Measurements from ENCODE around the gene ATG4B. TPM values are rescaled to one million over a fixed set of nuclear protein-coding genes. Genes with fewer than 3 reads are reported as not detected.
A peak's percentile ranks its signal among the peaks of the same experiment; 100 is the strongest.

ATG4B gene
- total and polyA plus RNA-seq, 7 experiments from 2014 or later: 49.7 to 131 (median 91.5) TPM

- H3K27me3 Mint-ChIP-seq: no peaks in the 10 kb centered on the region
- Histone ChIP-seq H3K36me3 (ENCODE audit: control insufficient read depth in 2 of 3, insufficient read depth in 3 of 3, low read length in 3 of 3) (peaks cover 1 to 6% (median 2%) of the 10 kb centered on the region in 3 experiments), H3K4me1 (ENCODE audit: control insufficient read depth in 2 of 2, insufficient read depth in 2 of 2, low read length in 2 of 2) (peaks cover 14 to 17% of the 10 kb centered on the region in 2 donors), H3K27ac (ENCODE audit: low read depth, low read length) (peak overlapping the region; percentile 61), H3K4me3 (ENCODE audit: low read length) (no peak overlapping the region), H3K27me3 (ENCODE audit: control insufficient read depth in 2 of 2, insufficient read depth in 2 of 2, low read length in 2 of 2) (no peaks in the 10 kb centered on the region), H3K9me3 (ENCODE audit: control insufficient read depth in 2 of 3, low read length in 3 of 3) (no peaks in the 10 kb centered on the region)
- no peak for DNase-seq
- intact Hi-C loops (cut with micrococcal nuclease): loop anchor here (2.0 to 10.0 kb wide), 4 partner anchors 92 to 1046 kb away; partner anchors contain the start of genes DUSP28 (in 2 of the 2), RNPEPL1 (in 2 of the 2) and ING5 (in 1 of the 2)
- CTCF ChIA-PET: interaction anchor here (0.6 to 1.6 kb wide), 2 partner anchors 27 to 1085 kb away, joined by 3 to 5 read pairs; partner anchors contain the start of gene ATG4B
- no peaks in the 10 kb centered on the region for H3K9me3 Mint-ChIP-seq
- POLR2A ChIA-PET: interaction anchor here (0.5 kb wide), 1 partner anchor 1593 kb away, joined by 3 read pairs; no protein-coding TSS in a partner anchor
- peaks cover 18 to 40% (median 31%) of the 10 kb centered on the region in 7 donors for H3K4me1 Mint-ChIP-seq
- peaks cover 0 to 12% (median 0%) of the 10 kb centered on the region in 5 donors for H3K36me3 Mint-ChIP-seq
- peak overlapping the region in 4 of 9 donors; percentile 18 to 88 (median 72) for H3K27ac Mint-ChIP-seq
- peak overlapping the region in 8 of 10 donors; percentile 44 to 78 (median 63) for H3K4me3 Mint-ChIP-seq
- no peak for ATAC-seq
Observed at GRCh38 chr2:241611062-241611461, 26.4 kb upstream of the ATG4B start.

DNA sequence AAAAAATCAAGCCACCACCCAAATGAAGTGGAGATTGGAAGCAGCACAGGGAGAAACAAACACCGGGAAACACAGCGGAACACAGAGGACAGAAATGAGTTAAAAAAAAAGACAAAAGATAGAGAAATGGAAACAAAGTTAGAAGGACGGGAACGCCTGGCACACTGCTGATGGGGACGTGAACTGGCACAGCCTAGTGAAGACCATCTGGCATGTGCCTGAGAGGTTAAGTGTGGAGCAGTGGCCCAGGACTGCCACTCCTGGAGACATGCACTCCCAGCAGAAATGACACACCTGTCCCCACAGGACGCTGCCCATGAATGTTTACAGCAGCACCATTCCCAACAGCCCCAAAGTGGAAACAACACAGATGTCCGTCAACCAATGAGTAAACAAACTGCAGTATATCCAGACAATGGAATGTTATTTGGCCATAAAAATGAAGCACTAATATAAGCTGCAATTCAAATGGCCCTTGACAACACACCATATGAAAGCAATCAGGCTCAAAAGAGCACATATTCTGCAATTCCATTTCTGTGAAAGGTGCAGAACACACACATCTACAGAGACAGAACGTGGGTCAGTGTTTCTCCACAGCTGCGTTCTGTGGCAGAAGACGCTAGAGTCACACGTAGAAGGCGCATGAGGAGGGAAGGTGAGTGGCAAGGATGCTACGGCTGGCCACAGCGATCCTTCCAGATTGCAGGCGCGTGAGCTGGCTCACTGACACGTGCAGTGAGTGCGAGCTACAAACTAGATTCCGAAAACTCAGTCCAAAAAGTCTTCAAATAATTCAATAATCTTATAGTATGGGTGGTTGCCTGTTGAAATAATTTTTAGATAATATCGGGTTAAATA is 25.1 kb upstream of the ATG4B start:
- H3K4me1 Mint-ChIP-seq: peaks cover 24 to 49% (median 40%) of the 10 kb centered on the region in 7 donors
- H3K9me3 ChIP-seq (ENCODE audit: control insufficient read depth in 2 of 3, low read length in 3 of 3): no peaks in the 10 kb centered on the region
- POLR2A ChIA-PET: interaction anchor here (1.0 kb wide), 1 partner anchor 25 kb away, joined by 3 read pairs; the partner anchor contains the start of genes ATG4B and THAP4
- CTCF ChIA-PET: interaction anchor here (0.6 kb wide), 1 partner anchor 8 kb away, joined by 3 read pairs; no protein-coding TSS in a partner anchor
- no peaks in the 10 kb centered on the region for H3K36me3 ChIP-seq (ENCODE audit: control insufficient read depth in 2 of 3, insufficient read depth in 3 of 3, low read length in 3 of 3)
- H3K27me3 Mint-ChIP-seq: no peaks in the 10 kb centered on the region
- H3K36me3 Mint-ChIP-seq: peaks cover 0 to 5% (median 0%) of the 10 kb centered on the region in 5 donors
- H3K27ac Mint-ChIP-seq: peak overlapping the region in 4 of 9 donors; percentile 9 to 53 (median 39)
- DNase-seq (no peak), ATAC-seq (no peak)
- H3K4me1 ChIP-seq (ENCODE audit: control insufficient read depth in 2 of 2, insufficient read depth in 2 of 2, low read length in 2 of 2): peaks cover 21 to 24% of the 10 kb centered on the region in 2 donors
- no peak overlapping the region for H3K4me3 ChIP-seq (ENCODE audit: low read length)
- H3K9me3 Mint-ChIP-seq: no peaks in the 10 kb centered on the region
- H3K27ac ChIP-seq (ENCODE audit: low read depth, low read length): no peak overlapping the region
- H3K27me3 ChIP-seq (ENCODE audit: control insufficient read depth in 2 of 2, insufficient read depth in 2 of 2, low read length in 2 of 2): no peaks in the 10 kb centered on the region
- no peak overlapping the region for H3K4me3 Mint-ChIP-seq
- intact Hi-C loops (cut with micrococcal nuclease): loop anchor here (10.0 kb wide), 2 partner anchors 518 to 1048 kb away; partner anchors contain the start of genes DUSP28 (in 2 of the 2) and RNPEPL1 (in 2 of the 2)

DNA sequence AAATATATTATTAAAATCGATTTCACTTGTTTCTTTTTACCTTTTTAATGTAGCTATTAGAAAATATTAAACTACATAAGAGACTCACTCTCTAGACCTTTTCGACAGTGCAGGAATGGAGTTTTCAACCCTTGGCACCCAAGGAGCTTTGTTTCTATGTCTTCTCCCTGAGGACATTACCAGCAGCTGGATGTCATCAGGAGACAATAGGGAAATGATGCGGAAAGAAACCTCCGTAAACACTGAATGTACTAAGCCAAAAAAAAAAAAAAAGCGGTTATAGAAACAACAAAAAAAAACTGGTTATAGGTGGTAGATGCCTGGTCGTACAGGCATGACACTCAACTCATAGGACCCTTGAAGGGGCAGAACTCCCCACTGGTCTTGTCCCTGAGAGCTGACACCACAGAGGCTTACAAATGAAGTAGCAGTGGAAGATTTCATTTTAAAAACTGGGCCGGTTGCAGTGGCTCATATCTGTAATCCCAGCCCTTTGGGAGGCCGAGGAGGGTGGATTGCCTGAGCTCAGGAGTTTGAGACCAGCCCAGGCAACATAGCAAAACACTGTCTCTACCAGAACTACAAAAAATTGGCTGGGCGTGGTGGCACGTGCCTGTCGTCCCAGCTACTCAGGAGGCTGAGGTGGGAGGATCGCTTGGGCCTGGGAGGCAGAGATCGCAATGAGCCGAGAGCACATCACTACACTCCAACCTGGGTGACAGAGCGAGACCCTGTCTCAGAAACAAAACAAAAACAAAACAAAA is 24.3 kb upstream of the ATG4B start:
- ChIA-PET CTCF (interaction anchor here (0.6 kb wide), 1 partner anchor 9 kb away, joined by 3 read pairs; no protein-coding TSS in a partner anchor), POLR2A (interaction anchor here (1.0 kb wide), 1 partner anchor 24 kb away, joined by 3 read pairs; the partner anchor contains the start of genes ATG4B and THAP4)
- Histone ChIP-seq H3K27me3 (ENCODE audit: control insufficient read depth in 2 of 2, insufficient read depth in 2 of 2, low read length in 2 of 2) (no peaks in the 10 kb centered on the region), H3K9me3 (ENCODE audit: control insufficient read depth in 2 of 3, low read length in 3 of 3) (no peaks in the 10 kb centered on the region), H3K27ac (ENCODE audit: low read depth, low read length) (no peak overlapping the region), H3K36me3 (ENCODE audit: control insufficient read depth in 2 of 3, insufficient read depth in 3 of 3, low read length in 3 of 3) (no peaks in the 10 kb centered on the region), H3K4me1 (ENCODE audit: control insufficient read depth in 2 of 2, insufficient read depth in 2 of 2, low read length in 2 of 2) (peaks cover 27 to 31% of the 10 kb centered on the region in 2 donors), H3K4me3 (ENCODE audit: low read length) (no peak overlapping the region)
- H3K27ac Mint-ChIP-seq: peak overlapping the region in 1 of 9 donors; percentile 10
- H3K4me3 Mint-ChIP-seq: no peak overlapping the region
- intact Hi-C loops (cut with micrococcal nuclease): loop anchor here (10.0 kb wide), 2 partner anchors 518 to 1048 kb away; partner anchors contain the start of genes DUSP28 (in 2 of the 2) and RNPEPL1 (in 2 of the 2)
- no peaks in the 10 kb centered on the region for H3K9me3 Mint-ChIP-seq
- H3K4me1 Mint-ChIP-seq: peaks cover 29 to 57% (median 48%) of the 10 kb centered on the region in 7 donors
- ATAC-seq (no peak), DNase-seq (no peak)
- peaks cover 0 to 9% (median 0%) of the 10 kb centered on the region in 5 donors for H3K36me3 Mint-ChIP-seq
- H3K27me3 Mint-ChIP-seq: no peaks in the 10 kb centered on the region

DNA sequence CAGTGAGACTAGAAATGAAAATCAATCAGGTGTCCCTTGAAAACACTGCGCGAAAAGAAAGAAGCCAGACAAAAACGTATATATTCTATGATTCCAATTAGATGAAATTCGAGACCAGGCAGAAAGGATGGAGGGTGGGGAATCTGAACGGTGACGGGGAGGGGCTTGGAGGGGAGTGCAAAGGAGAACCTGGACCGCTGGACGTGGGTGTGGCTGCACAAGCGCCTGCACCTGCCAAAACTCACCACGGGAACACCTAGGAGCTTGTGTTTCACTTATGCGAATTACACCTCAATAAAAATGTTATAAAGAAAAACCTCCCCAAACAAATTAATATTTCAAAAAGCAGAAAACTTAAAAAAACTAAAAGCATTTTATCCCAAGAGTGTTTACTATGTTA is 22.5 kb upstream of the ATG4B start:
- Histone ChIP-seq H3K4me1 (ENCODE audit: control insufficient read depth in 2 of 2, insufficient read depth in 2 of 2, low read length in 2 of 2) (peaks cover 17 to 22% of the 10 kb centered on the region in 2 donors), H3K27ac (ENCODE audit: low read depth, low read length) (no peak overlapping the region), H3K36me3 (ENCODE audit: control insufficient read depth in 2 of 3, insufficient read depth in 3 of 3, low read length in 3 of 3) (no peaks in the 10 kb centered on the region), H3K4me3 (ENCODE audit: low read length) (no peak overlapping the region), H3K27me3 (ENCODE audit: control insufficient read depth in 2 of 2, insufficient read depth in 2 of 2, low read length in 2 of 2) (no peaks in the 10 kb centered on the region), H3K9me3 (ENCODE audit: control insufficient read depth in 2 of 3, low read length in 3 of 3) (no peaks in the 10 kb centered on the region)
- CTCF ChIA-PET: no interaction called here
- H3K4me1 Mint-ChIP-seq: peaks cover 21 to 53% (median 41%) of the 10 kb centered on the region in 7 donors
- peak overlapping the region in 2 of 10 donors; percentile 33 for H3K4me3 Mint-ChIP-seq
- peak overlapping the region in 1 of 9 donors; percentile 65 for H3K27ac Mint-ChIP-seq
- POLR2A ChIA-PET: interaction anchor here (1.8 kb wide), 1 partner anchor 22 kb away, joined by 7 read pairs; the partner anchor contains the start of genes ATG4B and THAP4
- intact Hi-C loops (cut with micrococcal nuclease): loop anchor here (5.0 to 10.0 kb wide), 3 partner anchors 267 to 1050 kb away; partner anchors contain the start of genes DUSP28 (in 2 of the 2) and RNPEPL1 (in 2 of the 2)
- no peaks in the 10 kb centered on the region for H3K27me3 Mint-ChIP-seq
- no peaks in the 10 kb centered on the region for H3K9me3 Mint-ChIP-seq
- ATAC-seq: no peak
- peaks cover 0 to 13% (median 0%) of the 10 kb centered on the region in 5 donors for H3K36me3 Mint-ChIP-seq
- DNase-seq: no peak

DNA sequence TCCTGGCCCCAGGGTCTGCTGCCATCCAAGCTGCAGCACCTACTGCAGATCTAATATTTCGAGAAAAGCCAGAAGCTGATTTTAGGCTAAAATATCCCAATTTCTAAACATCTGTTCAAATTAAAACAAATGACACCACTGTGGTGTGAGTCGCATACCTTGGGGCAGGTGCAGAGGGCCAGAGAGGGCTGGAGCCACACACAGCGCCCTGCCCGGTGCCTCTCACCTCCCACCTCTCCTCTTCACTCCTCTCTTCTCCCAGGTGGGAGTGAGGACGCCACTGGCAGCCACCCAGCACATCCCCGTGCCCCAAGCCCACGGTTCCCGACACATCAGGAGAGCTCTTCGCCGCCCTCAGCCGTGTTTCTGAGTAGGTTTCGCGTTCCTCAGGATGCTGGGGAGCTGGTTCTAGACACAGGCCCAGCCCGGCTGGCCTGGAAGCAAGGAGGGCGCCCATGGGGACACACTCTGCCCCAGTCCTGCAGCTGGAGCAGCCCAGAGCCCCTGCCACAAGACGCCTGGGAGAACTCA is 21.9 kb upstream of the ATG4B start:
- ATAC-seq: no peak
- Histone ChIP-seq H3K4me3 (ENCODE audit: low read length) (no peak overlapping the region), H3K4me1 (ENCODE audit: control insufficient read depth in 2 of 2, insufficient read depth in 2 of 2, low read length in 2 of 2) (peaks cover 15 to 19% of the 10 kb centered on the region in 2 donors), H3K36me3 (ENCODE audit: control insufficient read depth in 2 of 3, insufficient read depth in 3 of 3, low read length in 3 of 3) (no peaks in the 10 kb centered on the region), H3K9me3 (ENCODE audit: control insufficient read depth in 2 of 3, low read length in 3 of 3) (no peaks in the 10 kb centered on the region), H3K27ac (ENCODE audit: low read depth, low read length) (no peak overlapping the region), H3K27me3 (ENCODE audit: control insufficient read depth in 2 of 2, insufficient read depth in 2 of 2, low read length in 2 of 2) (no peaks in the 10 kb centered on the region)
- peaks cover 19 to 51% (median 44%) of the 10 kb centered on the region in 7 donors for H3K4me1 Mint-ChIP-seq
- H3K27ac Mint-ChIP-seq: peak overlapping the region in 4 of 9 donors; percentile 6 to 93 (median 77)
- DNase-seq: no peak
- ChIA-PET CTCF (no interaction called here), POLR2A (interaction anchor here (1.8 kb wide), 1 partner anchor 22 kb away, joined by 7 read pairs; the partner anchor contains the start of genes ATG4B and THAP4)
- peak overlapping the region in 7 of 10 donors; percentile 41 to 92 (median 79) for H3K4me3 Mint-ChIP-seq
- intact Hi-C loops (cut with micrococcal nuclease): loop anchor here (2.0 to 10.0 kb wide), 5 partner anchors 71 to 1051 kb away; partner anchors contain the start of genes DUSP28 (in 2 of the 2), RNPEPL1 (in 2 of the 2), DTYMK (in 1 of the 2) and HDLBP (in 1 of the 2)
- no peaks in the 10 kb centered on the region for H3K27me3 Mint-ChIP-seq
- peaks cover 0 to 18% (median 3%) of the 10 kb centered on the region in 5 donors for H3K36me3 Mint-ChIP-seq
- no peaks in the 10 kb centered on the region for H3K9me3 Mint-ChIP-seq

Measured in naive thymus-derived CD4-positive, alpha-beta T cell (primary cell).